ENCODE measurements around the gene NIM1K.
"Not testable (repeated sequence)": the region's sequence is repeated elsewhere in the genome, so short reads cannot be mapped to it uniquely, and the experiment has no call there.

NIM1K gene

GRCh38 chr5:43315682-43316081 is 123.7 kb downstream of the NIM1K start:
- H3K4me3 ChIP-seq (ENCODE audit: low read depth, low read length), result no peak overlapping the region
- no peak for DNase-seq (ENCODE audit: low read depth, low spot score)
- in situ Hi-C loops (cut with HindIII; ENCODE audit: low sequenced_read_pairs), result no loop called here
- TF ChIP-seq CTCF (IDR thresholded peaks at IDR 0.05; ENCODE audit: low read depth, low read length), result no peak

GRCh38 chr5:43316421-43316820 is 124.4 kb downstream of the NIM1K start:
- in situ Hi-C loops (cut with HindIII; ENCODE audit: low sequenced_read_pairs), result no loop called here
- H3K4me3 ChIP-seq (ENCODE audit: low read depth, low read length), result no peak overlapping the region
- TF ChIP-seq CTCF (IDR thresholded peaks at IDR 0.05; ENCODE audit: low read depth, low read length), result no peak
- DNase-seq (ENCODE audit: low read depth, low spot score), result no peak

GRCh38 chr5:43320846-43321245 is 128.8 kb downstream of the NIM1K start:
- H3K4me3 ChIP-seq (ENCODE audit: low read depth, low read length), result no peak overlapping the region
- no peak for DNase-seq (ENCODE audit: low read depth, low spot score)
- no peak for TF ChIP-seq CTCF (IDR thresholded peaks at IDR 0.05; ENCODE audit: low read depth, low read length)
- in situ Hi-C loops (cut with HindIII; ENCODE audit: low sequenced_read_pairs), result no loop called here

GRCh38 chr5:43323488-43323887 is 131.5 kb downstream of the NIM1K start:
- in situ Hi-C loops (cut with HindIII; ENCODE audit: low sequenced_read_pairs); DNase-seq (ENCODE audit: low read depth, low spot score); H3K4me3 ChIP-seq (ENCODE audit: low read depth, low read length): not testable (repeated sequence)

GRCh38 chr5:43325624-43326023 is 133.6 kb downstream of the NIM1K start:
- H3K4me3 ChIP-seq (ENCODE audit: low read depth, low read length); in situ Hi-C loops (cut with HindIII; ENCODE audit: low sequenced_read_pairs); DNase-seq (ENCODE audit: low read depth, low spot score): not testable (repeated sequence)
